ENCODE data around the gene STAT3.
"Not testable (repeated sequence)": the region's sequence is repeated elsewhere in the genome, so short reads cannot be mapped to it uniquely, and the experiment has no call there.

The STAT3 gene

DNA sequence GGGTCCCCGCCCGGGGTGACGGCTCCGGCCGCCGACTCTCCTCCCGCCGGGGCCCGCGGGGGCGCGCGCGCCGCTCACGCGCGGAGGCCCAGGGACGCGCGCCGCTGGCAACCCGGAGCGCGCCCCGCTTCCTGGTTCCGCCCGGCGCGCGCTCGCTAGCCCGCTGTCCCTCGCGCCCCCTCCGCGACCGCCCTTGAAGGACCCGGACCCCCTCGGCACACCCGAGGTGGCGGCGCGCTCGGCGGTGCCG is 112.0 kb downstream of the STAT3 start, which contains the start of gene STAT5B:
Gene STAT5B, minus strand, starts transcription at position 33 of the 250 bp plus-strand sequence. CDS start 44,264 bp downstream, outside the sequence.
- DNase-seq, result peak in 4 of 5 experiments; percentile 41 to 90 (median 60)

DNA sequence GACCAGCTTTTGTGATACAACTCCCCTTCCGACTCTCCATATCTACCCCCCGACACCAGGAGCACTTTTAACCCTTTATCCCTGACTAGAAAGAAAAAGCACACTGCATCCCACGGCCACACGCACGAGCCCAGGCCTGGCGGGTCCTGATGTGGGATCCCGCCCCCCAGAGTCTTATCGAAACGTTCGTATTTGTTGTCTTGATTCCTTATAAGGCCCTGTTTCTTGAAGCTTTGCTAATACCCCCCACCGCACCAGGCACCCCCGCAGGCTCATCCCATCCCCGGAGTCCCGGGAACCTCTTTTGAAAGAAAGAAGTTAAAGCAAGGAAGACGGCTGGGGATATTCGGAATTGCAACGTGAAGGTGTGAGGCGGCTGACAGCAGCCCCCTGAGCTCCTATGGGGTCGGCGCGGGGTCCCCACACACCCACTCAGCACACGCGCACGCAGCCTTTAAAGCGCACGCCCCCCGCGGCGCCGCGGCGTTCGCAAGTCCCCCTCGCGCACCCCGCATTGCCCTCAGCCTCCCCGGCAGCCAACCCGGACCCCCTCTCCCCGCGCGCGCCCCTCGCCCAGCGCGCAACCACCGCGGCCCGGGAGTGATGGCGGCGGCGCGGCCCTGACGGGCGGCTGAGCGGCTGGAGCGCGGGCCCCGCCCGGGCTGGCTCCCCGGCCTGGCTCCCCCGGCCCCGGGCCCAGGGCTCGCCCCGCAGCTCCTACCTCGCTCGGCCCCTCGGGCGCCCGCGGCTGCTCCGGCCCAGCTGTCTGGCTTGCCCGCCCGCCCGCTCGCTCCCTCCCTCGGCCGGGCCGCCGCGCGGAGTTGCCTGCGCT is 112.5 kb downstream of the STAT3 start:
- peak in 3 of 5 experiments; percentile 35 to 56 (median 39) for DNase-seq

DNA sequence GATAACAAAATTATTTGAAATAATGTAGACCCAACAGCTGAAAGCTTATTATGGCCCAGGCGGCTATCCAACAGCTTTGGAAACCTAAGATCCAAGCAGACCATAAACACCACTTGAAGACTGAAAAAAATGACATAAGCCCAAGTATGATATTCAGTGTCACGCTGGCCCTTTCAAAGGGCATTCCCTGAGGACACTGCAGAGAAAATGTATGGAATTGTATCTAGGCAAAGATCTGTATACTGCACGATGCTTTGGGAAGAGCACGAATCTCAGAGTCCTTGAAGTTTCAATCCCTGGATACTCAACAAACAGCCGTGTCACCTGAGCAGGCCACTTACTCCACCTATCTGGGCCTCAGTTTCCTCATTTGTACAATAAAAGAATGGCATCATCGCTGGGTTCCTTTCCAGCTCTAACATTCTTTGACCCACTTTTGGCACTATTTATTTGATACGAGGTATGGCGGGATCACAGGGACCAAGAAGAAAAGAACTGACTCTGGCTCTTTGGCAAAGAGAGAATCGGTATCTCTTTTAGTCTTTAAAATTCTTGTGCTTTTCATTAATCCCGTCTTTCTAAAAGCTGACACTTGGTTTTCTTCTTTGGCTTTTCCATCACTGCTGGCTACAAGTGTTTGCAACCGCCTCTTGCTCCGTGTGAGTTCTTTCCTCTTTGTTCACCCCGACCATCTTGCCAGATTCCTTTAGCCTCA is 113.3 kb downstream of the STAT3 start:
- DNase-seq, result no peak

DNA sequence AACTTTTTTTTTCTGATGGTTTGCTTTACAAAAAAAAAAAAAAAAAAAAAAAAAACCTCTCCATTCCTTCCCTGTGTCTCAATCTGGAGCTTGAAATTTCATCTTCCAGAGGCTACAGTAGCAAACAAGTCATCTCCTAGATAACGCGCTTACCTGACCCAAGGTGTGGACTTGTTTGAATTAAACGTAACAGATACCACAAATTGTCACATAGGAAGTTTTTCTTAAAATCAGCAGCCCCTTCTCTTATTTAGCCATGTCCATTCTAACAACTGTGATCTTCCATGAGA is 114.0 kb downstream of the STAT3 start:
- DNase-seq, result no peak

DNA sequence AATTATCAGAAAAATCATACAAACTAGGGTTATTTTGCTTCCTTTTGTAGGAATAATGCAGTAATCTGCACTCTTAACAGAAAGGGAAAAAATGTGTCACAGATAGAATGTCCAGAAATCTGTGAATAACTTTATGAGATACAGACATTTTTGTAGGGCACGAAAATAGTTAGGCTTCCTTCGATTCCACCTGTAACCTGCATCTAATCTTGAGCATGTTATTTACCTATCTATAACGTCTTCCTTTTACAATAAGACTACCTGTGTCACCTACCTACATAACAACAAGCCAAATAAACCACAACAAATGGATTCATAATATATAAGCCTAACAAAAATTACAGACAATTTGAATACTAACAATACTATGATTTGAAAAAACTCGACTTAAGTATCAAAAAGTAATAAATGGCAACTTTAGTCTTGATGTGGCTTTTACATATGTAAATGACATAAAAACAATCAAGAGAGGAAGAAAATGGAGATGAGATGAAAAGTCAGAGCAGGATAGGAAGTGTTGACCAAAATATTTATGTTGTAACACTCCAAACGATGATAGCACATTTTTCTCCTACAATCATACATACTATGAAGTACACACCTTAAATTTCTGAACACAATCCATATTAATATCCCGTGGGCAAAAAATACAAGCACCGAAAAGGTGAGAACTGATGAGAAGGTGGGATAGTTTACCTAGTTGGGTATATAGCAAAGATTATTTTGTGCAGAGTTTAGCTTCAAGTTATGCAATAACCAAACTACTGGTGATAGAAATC is 114.6 kb downstream of the STAT3 start:
- DNase-seq, result peak in 1 of 5 experiments; percentile 41

DNA sequence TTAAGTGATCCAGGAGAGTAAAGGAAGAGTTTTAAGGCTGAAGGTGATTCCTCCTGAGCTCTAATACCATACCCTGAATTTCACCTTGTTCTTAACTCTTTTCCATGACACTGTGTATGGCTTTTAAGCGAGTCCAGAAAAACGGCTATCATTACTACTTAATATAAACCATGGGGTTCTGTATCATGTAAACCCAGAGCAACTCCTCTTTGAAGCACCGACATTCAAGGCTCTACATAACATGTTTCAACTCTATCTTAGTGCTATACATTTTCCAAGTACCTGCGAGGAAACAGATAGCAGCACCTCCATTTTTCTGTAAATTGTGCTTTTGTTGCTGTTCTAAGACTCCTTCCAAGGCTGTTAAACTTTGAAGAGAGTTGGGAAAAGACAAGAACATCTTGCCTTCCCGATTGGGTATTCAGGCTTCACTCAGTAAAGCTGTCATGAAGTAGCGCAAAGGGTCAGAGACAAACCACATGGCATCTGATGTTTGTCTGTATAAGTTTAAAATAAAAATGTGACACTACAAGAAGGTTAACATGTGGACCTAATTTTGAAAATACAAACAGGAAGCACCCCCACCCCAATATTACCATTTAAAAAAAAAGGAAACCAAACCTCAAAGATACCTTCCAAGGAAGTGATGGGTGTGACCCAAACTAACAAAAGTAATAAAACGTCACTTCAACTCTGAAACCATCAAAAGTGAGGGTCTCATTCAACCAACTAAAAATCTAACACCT is 115.9 kb downstream of the STAT3 start:
- DNase-seq, result peak in 2 of 5 experiments; percentile 59 to 65

DNA sequence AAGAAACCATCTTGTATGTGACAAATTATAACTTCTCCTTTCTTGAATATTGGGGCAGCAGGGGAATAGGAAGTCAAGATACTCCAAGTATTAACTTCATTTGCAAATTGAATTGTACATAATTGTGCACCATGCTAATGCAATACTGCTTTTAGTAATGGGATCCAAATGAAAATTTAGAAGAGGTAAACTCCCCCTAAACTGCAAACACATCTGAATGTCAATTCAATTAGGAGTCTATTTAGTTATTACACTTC is 116.5 kb downstream of the STAT3 start:
- DNase-seq, result no peak

DNA sequence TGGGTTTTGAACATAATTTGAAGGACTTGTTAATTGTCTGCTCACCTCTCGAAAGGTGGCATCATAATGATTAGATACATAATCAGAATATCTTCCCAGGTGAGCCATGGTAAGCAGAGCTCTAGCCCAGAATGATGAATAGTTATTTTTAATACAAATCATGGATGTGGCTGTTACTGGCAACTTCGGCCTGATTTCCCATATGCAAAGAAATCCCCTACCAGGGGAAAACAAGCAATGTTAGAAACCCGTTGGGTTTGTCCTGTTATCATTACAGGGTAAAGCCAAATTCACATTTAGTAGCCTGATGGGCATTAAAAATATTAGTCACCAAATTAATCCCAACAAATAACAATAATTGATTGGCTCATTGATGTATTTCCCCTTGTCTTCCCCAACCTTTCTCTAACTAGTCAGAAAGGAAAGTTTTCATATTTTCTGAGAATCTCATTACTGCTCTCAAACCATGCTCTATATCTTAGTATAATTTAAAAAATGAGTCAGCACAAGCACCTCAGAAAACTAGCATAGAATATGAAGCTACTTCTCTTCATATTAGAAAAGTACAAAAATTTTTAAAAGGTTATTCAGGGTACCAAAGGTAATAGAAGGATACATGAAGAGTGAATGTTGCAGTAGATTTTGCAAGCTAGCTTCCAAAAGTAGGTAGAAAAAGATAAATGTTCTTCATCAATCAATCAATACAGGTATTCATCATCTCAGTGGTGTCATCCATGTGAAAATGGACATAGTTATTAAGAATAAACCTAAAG is 117.0 kb downstream of the STAT3 start:
- DNase-seq, result no peak

DNA sequence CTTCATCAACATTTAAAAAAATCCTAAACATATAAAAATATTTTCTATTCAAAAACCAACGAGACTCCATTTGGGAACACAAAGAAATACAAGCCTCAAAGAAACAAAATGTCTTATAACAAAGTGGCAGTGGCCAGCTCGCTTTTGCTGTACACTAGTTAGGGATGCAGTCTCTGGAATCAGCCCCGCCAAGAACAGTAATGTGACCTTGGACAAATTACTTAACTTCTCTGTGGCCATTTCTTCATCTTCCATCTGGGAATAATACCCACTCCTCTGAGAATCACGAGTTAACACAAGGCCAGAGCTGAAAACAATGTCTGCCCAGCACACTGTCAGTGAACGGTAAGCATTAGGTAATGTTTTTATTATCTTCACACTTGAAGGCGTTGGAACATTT is 117.6 kb downstream of the STAT3 start:
- no peak for DNase-seq

- no peak for DNase-seq
Observed at GRCh38 chr17:42270170-42270535, 118.1 kb downstream of the STAT3 start.

- no peak for DNase-seq
Observed at GRCh38 chr17:42268236-42268635, 120.0 kb downstream of the STAT3 start.

DNA sequence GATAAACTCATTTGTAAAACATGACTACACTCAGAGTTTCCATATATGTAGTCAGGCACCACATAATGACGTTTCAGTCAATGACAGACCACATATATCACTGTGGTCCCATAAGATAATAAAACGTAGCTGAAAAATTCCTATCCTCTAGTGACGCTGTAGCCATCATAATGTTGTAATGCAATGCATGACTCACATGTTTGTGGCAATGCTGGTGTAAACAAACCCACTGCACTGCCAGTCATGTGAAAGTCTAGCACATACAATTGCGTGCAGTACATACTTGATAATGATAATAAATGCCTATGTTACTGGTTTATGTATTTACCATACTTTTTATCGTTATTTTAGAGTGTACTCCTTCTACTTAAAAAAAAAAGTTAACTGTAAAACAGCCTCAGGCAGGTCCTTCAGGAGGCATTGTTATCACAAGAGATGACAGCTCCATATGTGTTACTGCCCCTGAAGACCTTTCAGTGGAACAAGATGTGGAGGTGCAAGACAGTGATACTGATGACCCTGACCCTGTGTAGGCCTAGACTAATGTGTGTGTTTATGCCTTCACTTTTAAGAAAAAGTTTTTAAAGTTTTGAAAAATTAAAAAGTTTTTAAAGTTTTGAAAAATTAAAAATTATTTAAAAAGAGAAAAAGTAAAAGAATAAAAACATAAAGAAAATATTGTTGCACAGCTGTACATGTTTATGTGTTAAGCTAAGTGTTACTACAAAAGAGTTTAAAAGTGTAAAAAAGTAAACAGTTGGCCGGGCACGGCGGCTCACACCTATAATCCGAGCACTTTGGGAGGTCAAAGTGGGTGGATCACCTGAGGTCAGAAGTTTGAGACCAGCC is 121.1 kb downstream of the STAT3 start:
- DNase-seq, result peak in 3 of 5 experiments; percentile 46 to 87 (median 83)

GRCh38 chr17:42266462-42266861 is 121.8 kb downstream of the STAT3 start:
- no peak for DNase-seq

GRCh38 chr17:42264366-42264765 is 123.9 kb downstream of the STAT3 start:
- DNase-seq, result not testable (repeated sequence)
